Stimulated activated effector memory CD8-positive, alpha-beta T cell treated with anti-CD3 and anti-CD28 coated beads, Interleukin-12 subunit alpha, Interleukin-12 subunit beta, amount 100 ng/mL, for 72 hours (primary cell): ENCODE results near the gene TULP4.
"Not testable (repeated sequence)": the region's sequence is repeated elsewhere in the genome, so short reads cannot be mapped to it uniquely, and the experiment has no call there.

Source experiments
- ATAC-seq: fragments of 150-1000 bp; cut with Tn5 transposase; 2 replicates; pipeline ENCODE4 v1.10.0; 2021
- DNase-seq, 2 donors: peaks; one replicate each; pipeline ENCODE4 v3.0.0; 2021 to 2022; ENCODE audit warnings: low spot score in 2 of 2
- H3K27ac Mint-ChIP-seq: one replicate; pipeline ENCODE4 v1.8.0; 2022; ENCODE audit warnings: mild to moderate bottlenecking, mixed read lengths
- H3K36me3 Mint-ChIP-seq: one replicate; pipeline ENCODE4 v1.8.0; 2022; ENCODE audit warnings: mild to moderate bottlenecking, mixed read lengths
- H3K4me1 Mint-ChIP-seq: one replicate; pipeline ENCODE4 v1.8.0; 2022; ENCODE audit warnings: mixed read lengths
- H3K4me3 Mint-ChIP-seq: one replicate; pipeline ENCODE4 v1.8.0; 2022; ENCODE audit warnings: mild to moderate bottlenecking, mixed read lengths
- H3K9me3 Mint-ChIP-seq: one replicate; pipeline ENCODE4 v1.8.0; 2022; ENCODE audit warnings: mixed read lengths

TULP4 gene

DNA sequence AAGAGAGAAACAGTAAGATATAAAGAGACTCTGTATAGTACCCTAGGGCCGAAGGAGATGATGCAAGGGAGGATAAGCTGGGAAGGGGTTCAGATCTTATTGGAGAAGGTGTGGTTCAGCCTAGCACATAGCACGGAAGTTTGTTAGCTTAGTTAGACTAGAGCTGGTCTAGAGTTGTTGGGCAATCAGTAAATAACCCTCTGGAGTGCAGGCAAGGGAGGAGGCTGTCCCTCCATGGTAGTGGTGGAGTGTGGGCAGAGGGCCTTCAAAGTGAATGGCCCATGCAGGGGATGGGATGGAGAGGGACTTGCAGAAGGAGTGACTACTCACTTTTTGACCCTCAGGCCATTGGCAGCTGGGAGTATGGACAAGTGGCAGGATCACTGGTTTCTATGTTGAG lies 20.0 kb downstream of the TULP4 start:
- no peak overlapping the region for H3K27ac Mint-ChIP-seq
- peaks cover 18% of the 10 kb centered on the region for H3K4me1 Mint-ChIP-seq

DNA sequence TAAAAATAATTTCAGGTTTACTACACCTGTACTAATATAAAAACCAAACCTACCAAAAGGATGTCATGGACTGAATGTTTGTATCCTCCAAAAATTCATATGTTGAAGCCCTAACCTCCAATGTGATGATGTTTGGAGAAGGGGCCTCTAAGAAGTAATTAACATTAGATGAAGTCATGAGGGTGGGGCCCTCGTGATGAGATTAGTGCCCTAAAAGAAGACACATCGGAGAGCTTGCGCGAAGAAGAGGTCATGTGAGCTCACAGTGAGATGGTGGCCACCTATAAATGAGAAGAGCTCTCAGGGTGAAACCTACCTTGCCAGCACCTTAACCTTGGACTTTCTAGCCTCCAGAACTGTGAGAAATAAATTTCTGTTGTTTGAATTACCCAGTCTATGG lies 20.8 kb downstream of the TULP4 start:
- no peak for ATAC-seq
- DNase-seq, result no peak
- Mint-ChIP-seq H3K27ac (no peak overlapping the region), H3K4me1 (peaks cover 10% of the 10 kb centered on the region), H3K4me3 (no peak overlapping the region), H3K36me3 (peaks cover 6% of the 10 kb centered on the region), H3K9me3 (peaks cover 4% of the 10 kb centered on the region)

More for the DNA sequence above, 20.0 kb downstream of the TULP4 start:
- DNase-seq, result no peak
- H3K36me3 Mint-ChIP-seq, result peaks cover 6% of the 10 kb centered on the region
- no peak overlapping the region for H3K4me3 Mint-ChIP-seq
- H3K9me3 Mint-ChIP-seq, result peaks cover 4% of the 10 kb centered on the region
- ATAC-seq, result no peak

DNA sequence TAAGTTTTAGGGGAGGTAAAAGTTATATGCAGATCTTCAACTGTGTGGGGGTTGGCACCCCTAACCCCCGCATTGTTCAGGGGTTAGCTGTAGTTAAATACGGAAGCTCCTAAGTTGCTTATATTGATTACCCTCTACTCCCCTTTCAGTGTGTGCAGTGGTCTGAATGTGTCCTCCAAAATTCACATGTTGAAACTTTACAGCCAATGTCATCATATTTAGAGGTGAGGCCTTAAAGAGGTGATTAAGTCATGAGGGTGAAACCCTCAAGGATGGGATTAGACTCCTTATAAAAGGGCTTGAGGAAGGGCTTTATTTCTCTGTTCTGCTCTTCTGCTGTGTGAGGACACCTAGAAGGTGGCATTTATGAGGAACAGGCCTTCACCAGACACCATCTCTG lies 22.3 kb downstream of the TULP4 start:
- H3K4me1 Mint-ChIP-seq, result no peaks in the 10 kb centered on the region
- ATAC-seq, result no peak
- H3K4me3 Mint-ChIP-seq, result no peak overlapping the region
- H3K9me3 Mint-ChIP-seq, result peaks cover 4% of the 10 kb centered on the region
- H3K27ac Mint-ChIP-seq, result no peak overlapping the region
- peaks cover 6% of the 10 kb centered on the region for H3K36me3 Mint-ChIP-seq
- no peak for DNase-seq

DNA sequence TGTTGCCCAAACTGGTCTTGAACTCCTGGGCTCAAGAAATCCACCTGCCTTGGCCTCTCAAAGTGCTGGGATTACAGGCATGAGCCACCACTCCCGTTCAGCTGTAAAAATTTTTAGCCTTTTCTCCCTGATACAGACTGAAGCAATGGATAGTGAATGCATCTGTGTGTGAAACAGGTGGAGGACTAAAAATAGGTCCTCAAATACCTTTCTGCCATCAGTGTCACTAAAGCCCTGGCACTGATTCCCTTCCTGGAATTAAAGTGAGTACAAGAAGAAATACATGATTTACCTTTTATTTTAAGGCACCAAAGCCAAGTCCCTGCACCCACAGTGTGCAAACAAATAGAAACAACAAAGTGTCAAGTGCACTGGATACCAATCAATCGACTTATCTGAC lies 25.1 kb downstream of the TULP4 start:
- ATAC-seq, result no peak
- H3K27ac Mint-ChIP-seq, result no peak overlapping the region
- no peak overlapping the region for H3K4me3 Mint-ChIP-seq
- no peaks in the 10 kb centered on the region for H3K4me1 Mint-ChIP-seq
- peaks cover 4% of the 10 kb centered on the region for H3K9me3 Mint-ChIP-seq
- peaks cover 6% of the 10 kb centered on the region for H3K36me3 Mint-ChIP-seq
- DNase-seq, result no peak

DNA sequence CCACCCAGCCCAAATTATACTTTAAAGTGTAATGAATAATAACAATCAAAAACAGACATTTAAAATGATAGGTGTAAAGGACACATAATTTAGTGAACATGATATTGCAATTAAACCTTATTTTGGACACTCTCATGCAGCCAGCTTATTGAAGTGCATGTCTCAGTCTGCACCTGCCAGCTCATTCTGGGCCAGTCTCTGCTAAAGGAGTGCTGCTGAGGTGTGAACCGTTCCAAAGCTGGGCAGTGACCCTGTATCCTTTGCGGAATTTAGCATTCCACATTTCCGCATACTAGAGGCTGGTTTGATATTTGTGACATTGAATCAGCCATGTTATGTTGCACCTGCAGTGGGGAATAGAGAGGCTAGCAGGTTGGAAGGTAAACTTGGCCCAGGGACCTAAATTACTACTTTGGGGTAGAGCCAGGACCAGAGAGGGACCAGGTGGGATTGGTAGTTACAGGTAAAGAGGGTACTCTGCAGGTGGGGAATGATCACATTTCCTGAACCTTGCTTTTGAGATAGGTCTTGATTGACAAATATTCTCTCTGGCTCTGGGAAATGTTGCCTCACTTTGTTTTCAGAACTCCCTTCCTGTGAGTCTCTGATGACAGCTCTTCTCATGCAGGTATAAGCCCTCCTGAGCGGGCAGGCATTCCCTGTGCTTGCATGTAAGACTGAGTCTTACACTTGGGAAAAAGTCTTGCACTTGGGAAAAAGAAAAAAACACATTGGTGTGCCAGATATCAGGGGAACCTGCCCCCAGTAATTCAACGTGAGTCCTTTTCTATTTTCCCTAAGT lies 26.2 kb downstream of the TULP4 start:
- Mint-ChIP-seq H3K4me1 (no peaks in the 10 kb centered on the region), H3K27ac (no peak overlapping the region), H3K4me3 (no peak overlapping the region), H3K36me3 (peaks cover 6% of the 10 kb centered on the region), H3K9me3 (no peaks in the 10 kb centered on the region)
- DNase-seq (no peak), ATAC-seq (no peak)

DNA sequence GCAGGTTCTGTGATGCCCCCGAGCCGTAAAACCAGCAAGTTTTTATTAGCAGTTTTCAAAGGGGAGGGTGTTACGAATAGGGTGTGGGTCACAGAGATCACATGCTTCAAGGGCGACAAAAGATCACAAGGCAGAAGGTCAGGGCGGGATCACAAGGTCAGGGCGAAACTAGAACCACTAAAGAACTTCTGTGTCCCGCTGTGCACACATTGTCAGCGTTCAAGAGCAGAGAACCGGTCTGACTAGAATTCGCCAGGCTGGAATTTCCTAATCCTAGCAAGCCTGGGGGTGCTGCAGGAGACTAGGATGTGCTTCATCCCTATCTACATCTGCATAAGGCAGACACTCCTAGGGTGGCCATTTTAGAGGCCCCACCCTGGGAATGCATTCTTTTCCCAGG lies 26.9 kb downstream of the TULP4 start:
- not testable (repeated sequence) for H3K27ac Mint-ChIP-seq, H3K4me3 Mint-ChIP-seq, ATAC-seq, H3K36me3 Mint-ChIP-seq, H3K9me3 Mint-ChIP-seq, H3K4me1 Mint-ChIP-seq, DNase-seq

DNA sequence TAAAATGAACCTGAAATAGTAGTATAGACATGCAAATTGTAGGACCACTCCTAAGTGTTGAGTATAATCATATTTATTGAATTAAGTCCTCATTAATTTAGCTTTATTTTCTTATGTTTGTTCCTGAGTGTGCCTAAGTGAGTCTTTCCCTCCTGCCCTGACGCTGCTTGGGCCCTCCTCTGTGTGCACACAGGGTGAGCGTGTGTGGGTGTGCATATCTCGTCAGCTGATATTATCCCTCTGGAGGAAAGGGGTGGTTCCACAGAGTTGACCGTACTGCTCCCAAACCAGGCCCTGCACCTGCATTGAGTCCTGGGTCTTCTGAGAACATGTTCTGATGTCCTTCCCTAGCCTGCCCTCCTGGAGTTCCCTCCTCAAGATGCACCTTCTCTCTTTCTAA lies 28.0 kb downstream of the TULP4 start:
- H3K36me3 Mint-ChIP-seq, result peaks cover 6% of the 10 kb centered on the region
- H3K27ac Mint-ChIP-seq, result no peak overlapping the region
- ATAC-seq, result no peak
- H3K4me3 Mint-ChIP-seq, result no peak overlapping the region
- peaks cover 15% of the 10 kb centered on the region for H3K4me1 Mint-ChIP-seq
- peaks cover 3% of the 10 kb centered on the region for H3K9me3 Mint-ChIP-seq
- DNase-seq, result no peak

DNA sequence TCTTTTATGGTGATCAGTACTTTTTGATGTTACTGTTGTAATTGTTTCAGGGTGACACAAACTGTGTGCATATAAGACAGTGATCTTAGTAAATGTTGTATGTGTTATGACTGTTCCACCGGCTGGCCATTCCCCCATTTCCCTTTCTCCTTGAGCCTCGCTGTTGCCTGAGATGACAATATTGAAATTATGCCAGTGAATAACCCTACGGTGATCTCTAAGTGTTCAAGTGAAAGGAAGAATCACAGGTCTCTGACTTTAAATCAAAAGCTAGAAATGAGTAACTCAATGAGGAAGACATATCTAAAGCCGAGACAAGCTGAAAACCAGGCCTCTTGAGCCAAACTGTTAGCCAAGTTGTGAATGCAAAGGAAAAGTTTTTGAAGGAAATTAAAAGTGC lies 32.3 kb downstream of the TULP4 start:
- Mint-ChIP-seq H3K4me1 (peaks cover 17% of the 10 kb centered on the region), H3K36me3 (no peaks in the 10 kb centered on the region), H3K9me3 (peaks cover 8% of the 10 kb centered on the region), H3K27ac (peak overlapping the region; percentile 27), H3K4me3 (no peak overlapping the region)
- no peak for DNase-seq
- ATAC-seq, result peak; percentile 98

DNA sequence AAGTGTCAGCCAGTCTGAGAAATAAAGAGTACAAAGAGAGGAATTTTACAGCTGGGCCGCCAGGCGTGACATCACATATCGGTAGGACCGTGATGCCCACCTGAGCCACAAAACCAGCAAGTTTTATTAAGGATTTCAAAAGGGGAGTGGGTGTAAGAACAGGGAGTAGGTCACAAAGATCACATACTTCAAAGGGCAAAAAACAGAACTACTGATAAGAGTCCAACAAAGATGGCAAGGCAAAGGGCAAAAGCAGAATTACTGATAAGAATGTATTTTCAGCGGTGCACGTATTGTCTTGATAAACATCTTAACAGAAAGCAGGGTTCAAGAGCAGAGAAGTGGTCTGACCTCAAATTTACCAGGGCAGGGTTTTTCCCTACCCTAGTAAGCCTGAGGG lies 33.2 kb downstream of the TULP4 start:
- ATAC-seq, DNase-seq, H3K36me3 Mint-ChIP-seq, H3K4me3 Mint-ChIP-seq, H3K27ac Mint-ChIP-seq, H3K9me3 Mint-ChIP-seq: not testable (repeated sequence)
- H3K4me1 Mint-ChIP-seq, result peaks cover 17% of the 10 kb centered on the region

DNA sequence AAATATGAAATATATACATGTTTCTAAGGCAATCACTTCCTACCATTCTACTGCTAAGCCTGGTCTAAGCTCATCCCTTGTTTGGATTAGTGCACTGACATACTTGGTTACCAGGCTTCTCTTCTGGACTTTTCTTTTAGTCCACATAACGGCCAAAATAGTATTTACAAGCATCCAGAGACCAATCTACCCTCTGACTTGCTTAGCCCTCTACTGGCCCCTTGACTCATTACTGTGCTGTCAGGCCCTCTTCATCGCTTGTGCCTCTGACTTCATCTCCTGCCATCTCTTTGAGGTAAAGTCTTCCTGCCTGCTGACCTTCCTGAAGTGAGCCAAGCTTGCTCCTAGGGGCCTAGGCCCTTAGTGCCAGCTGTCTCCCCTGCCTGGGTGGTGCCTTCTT lies 35.1 kb downstream of the TULP4 start:
- Mint-ChIP-seq H3K27ac (no peak overlapping the region), H3K4me1 (peaks cover 17% of the 10 kb centered on the region), H3K4me3 (no peak overlapping the region), H3K36me3 (peaks cover 5% of the 10 kb centered on the region), H3K9me3 (peaks cover 8% of the 10 kb centered on the region)
- DNase-seq, result no peak
- ATAC-seq, result no peak

DNA sequence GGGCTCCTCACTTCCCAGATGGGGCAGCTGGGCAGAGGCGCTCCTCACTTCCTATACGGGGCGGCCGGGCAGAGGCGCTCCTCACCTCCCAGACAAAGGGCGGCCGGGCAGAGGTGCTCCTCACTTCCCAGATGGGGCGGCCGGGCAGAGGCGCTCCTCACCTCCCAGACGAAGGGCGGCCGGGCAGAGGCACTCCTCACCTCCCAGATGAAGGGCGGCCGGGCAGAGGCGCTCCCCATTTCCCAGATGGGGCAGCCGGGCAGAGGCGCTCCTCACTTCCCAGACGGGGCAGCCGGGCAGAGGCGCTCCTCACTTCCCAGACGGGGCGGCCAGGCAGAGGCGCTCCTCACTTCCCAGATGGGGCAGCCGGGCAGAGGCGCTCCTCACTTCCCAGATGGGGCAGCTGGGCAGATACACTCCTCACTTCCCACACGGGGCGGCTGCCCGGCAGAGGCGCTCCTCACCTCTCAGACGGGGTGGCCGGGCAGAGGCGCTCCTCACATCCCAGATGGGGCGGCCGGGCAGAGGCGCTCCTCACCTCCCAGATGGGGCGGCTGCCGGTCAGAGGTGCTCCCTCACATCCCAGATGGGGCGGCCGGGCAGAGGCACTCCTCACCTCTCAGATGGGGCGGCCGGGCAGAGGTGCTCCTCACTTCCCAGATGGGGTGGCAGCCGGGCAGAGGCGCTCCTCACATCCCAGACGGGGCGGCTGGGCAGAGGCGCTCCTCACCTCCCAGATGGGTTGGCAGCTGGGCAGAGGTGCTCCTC lies 36.7 kb downstream of the TULP4 start:
- not testable (repeated sequence) for H3K9me3 Mint-ChIP-seq, H3K36me3 Mint-ChIP-seq, ATAC-seq, DNase-seq, H3K4me3 Mint-ChIP-seq, H3K27ac Mint-ChIP-seq
- H3K4me1 Mint-ChIP-seq, result peaks cover 16% of the 10 kb centered on the region

DNA sequence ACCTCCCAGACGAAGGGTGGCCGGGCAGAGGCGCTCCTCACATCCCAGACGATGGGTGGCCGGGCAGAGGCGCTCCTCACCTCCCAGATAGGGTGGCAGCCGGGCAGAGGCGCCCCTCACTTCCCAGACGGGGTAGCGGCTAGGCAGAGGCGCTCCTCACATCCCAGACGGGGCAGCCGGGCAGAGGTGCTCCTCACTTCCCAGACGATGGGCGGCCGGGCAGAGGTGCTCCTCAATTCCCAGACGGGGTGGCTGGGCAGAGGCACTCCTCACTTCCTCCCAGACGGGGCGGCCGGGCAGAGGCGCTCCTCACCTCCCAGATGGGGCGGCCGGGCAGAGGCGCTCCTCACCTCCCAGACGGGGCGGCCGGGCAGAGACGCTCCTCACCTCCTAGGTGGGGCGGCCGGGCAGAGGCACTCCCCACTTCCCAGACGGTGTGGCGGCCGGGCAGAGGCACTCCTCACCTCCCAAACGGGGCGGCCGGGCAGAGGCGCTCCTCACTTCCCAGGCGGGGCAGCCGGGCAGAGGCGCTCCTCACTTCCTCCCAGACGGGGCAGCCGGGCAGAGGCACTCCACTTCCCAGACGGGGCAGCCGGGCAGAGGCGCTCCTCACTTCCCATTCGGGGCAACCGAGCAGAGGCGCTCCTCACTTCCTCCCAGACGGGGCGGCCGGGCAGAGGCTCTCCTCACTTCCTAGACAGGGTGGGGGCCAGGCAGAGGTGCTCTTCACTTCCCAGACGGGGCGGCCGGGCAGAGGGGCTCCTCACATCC lies 37.4 kb downstream of the TULP4 start:
- H3K9me3 Mint-ChIP-seq, H3K36me3 Mint-ChIP-seq, DNase-seq, ATAC-seq, H3K4me3 Mint-ChIP-seq, H3K27ac Mint-ChIP-seq: not testable (repeated sequence)
- peaks cover 14% of the 10 kb centered on the region for H3K4me1 Mint-ChIP-seq

DNA sequence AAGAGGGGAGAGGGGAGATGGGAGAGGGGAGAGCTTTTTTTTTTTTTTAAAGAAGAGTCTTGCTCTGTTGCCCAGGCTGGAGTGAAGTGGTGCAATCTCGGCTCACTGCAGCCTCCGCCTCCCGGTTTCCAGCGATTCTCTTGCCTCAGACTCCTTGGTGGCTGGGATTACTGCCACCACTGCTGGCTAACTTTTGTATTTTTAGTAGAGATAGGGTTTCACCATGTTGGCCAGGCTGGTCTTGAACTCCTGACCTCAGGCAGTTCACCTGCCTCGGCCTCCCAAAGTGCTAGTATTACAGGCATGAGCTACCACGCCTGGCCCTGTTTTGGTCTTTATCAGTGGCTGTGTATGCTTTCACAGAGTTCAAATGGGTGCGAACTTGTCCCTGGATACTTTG lies 38.5 kb downstream of the TULP4 start:
- not testable (repeated sequence) for H3K4me3 Mint-ChIP-seq, DNase-seq, H3K36me3 Mint-ChIP-seq, H3K9me3 Mint-ChIP-seq, ATAC-seq, H3K27ac Mint-ChIP-seq
- peaks cover 12% of the 10 kb centered on the region for H3K4me1 Mint-ChIP-seq

DNA sequence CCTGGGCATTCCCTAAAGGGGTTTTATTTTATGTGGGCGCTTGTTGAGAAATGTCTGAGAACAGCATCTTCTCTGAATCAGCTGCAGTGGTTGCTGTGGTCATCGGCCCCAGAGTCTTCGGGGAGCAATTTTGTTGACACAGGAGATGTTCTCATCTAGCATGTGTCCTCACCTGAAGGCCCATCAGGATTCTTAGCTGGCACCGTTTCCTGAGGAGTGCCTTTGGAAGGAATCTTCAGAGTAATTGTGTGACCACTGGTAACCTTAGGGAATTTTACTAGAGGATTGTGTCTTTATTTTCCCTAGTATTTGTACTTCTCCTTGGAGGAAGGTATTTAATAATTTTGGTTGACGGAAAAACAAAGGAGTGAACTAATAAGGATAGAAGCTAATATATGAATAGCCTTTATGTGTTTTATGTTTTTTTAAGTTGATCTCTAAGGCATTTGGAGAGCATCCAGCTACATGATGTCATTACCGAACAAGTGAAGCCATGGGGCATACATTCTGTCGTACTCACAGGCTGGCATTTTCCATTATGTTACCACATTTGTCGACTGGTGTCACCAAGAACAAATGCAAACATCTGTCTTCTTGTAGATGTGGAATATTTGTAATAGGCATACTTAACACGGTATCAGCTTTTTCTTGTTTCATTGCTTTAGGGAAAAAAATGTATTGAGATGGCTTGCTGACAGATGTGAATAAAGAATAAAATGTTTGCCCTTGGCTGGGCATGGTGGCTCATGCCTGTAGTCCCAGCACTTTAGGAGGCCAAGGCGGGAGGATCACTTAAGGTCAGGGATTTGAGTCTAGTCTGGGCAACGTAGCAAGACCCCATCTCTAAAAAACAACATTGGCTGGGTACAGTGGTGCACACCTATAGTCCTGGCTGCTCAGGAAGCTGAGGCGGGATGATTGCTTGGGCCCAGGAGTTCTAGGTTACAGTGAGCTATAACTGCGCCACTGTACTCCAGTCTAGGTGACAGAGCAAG lies 41.9 kb downstream of the TULP4 start:
- DNase-seq (no peak), ATAC-seq (no peak)
- peaks cover 5% of the 10 kb centered on the region for H3K36me3 Mint-ChIP-seq
- H3K9me3 Mint-ChIP-seq, result no peaks in the 10 kb centered on the region
- no peak overlapping the region for H3K4me3 Mint-ChIP-seq
- peaks cover 45% of the 10 kb centered on the region for H3K4me1 Mint-ChIP-seq
- H3K27ac Mint-ChIP-seq, result no peak overlapping the region
